ENCODE measurements around the gene TP53BP2. TPM values are rescaled to one million over a fixed set of nuclear protein-coding genes. Genes with fewer than 3 reads are reported as not detected.
"Not testable (repeated sequence)": the region's sequence is repeated elsewhere in the genome, so short reads cannot be mapped to it uniquely, and the experiment has no call there.

Gene TP53BP2
- total and polyA plus RNA-seq, 3 experiments from 2014 or later, result 16.5 to 59.6 (median 59.5) TPM

- Mint-ChIP-seq H3K27ac (no peak overlapping the region), H3K36me3 (no peaks in the 10 kb centered on the region), H3K4me1 (no peaks in the 10 kb centered on the region), H3K4me3 (no peak overlapping the region), H3K27me3 (peaks cover 7 to 53% of the 10 kb centered on the region in 2 donors), H3K9me3 (peaks cover 0 to 2% (median 0%) of the 10 kb centered on the region in 5 donors)
- H3K36me3 ChIP-seq (ENCODE audit: insufficient read depth, low read length), result no peaks in the 10 kb centered on the region
- no peak overlapping the region for H3K4me3 ChIP-seq (ENCODE audit: low read length)
- H3K4me1 ChIP-seq (ENCODE audit: insufficient read depth, low read length), result no peaks in the 10 kb centered on the region
- CTCF ChIA-PET, result no interaction called here
- H3K27me3 ChIP-seq (ENCODE audit: insufficient read depth, low read length, poor library complexity, severe bottlenecking), result no peaks in the 10 kb centered on the region
- no peak overlapping the region for H3K27ac ChIP-seq (ENCODE audit: low read depth, low read length)
- DNase-seq, result no peak
- POLR2A ChIA-PET, result no interaction called here
- H3K9me3 ChIP-seq (ENCODE audit: low read length), result no peaks in the 10 kb centered on the region
Observed at GRCh38 chr1:223877804-223878203, 32.1 kb upstream of the TP53BP2 start.

GRCh38 chr1:223876590-223876989 is 30.8 kb upstream of the TP53BP2 start:
- Histone ChIP-seq H3K27me3 (ENCODE audit: insufficient read depth, low read length, poor library complexity, severe bottlenecking) (no peaks in the 10 kb centered on the region), H3K9me3 (ENCODE audit: low read length) (no peaks in the 10 kb centered on the region), H3K4me3 (ENCODE audit: low read length) (no peak overlapping the region), H3K4me1 (ENCODE audit: insufficient read depth, low read length) (no peaks in the 10 kb centered on the region), H3K36me3 (ENCODE audit: insufficient read depth, low read length) (no peaks in the 10 kb centered on the region), H3K27ac (ENCODE audit: low read depth, low read length) (no peak overlapping the region)
- Mint-ChIP-seq H3K27ac (no peak overlapping the region), H3K27me3 (peaks cover 12 to 64% of the 10 kb centered on the region in 2 donors), H3K4me1 (no peaks in the 10 kb centered on the region), H3K9me3 (peaks cover 0 to 2% (median 0%) of the 10 kb centered on the region in 5 donors), H3K4me3 (no peak overlapping the region), H3K36me3 (no peaks in the 10 kb centered on the region)
- POLR2A ChIA-PET, result no interaction called here
- no peak for DNase-seq
- CTCF ChIA-PET, result no interaction called here

- Histone ChIP-seq H3K27me3 (ENCODE audit: insufficient read depth, low read length, poor library complexity, severe bottlenecking) (no peaks in the 10 kb centered on the region), H3K27ac (ENCODE audit: low read depth, low read length) (no peak overlapping the region), H3K4me1 (ENCODE audit: insufficient read depth, low read length) (no peaks in the 10 kb centered on the region), H3K4me3 (ENCODE audit: low read length) (no peak overlapping the region), H3K36me3 (ENCODE audit: insufficient read depth, low read length) (no peaks in the 10 kb centered on the region), H3K9me3 (ENCODE audit: low read length) (no peaks in the 10 kb centered on the region)
- H3K9me3 Mint-ChIP-seq, result peaks cover 0 to 2% (median 0%) of the 10 kb centered on the region in 5 donors
- ChIA-PET CTCF (interaction anchor here (1.0 kb wide), 1 partner anchor 31 kb away, joined by 3 read pairs; no protein-coding TSS in a partner anchor), POLR2A (no interaction called here)
- no peaks in the 10 kb centered on the region for H3K36me3 Mint-ChIP-seq
- no peak overlapping the region for H3K4me3 Mint-ChIP-seq
- H3K4me1 Mint-ChIP-seq, result no peaks in the 10 kb centered on the region
- DNase-seq, result no peak
- H3K27ac Mint-ChIP-seq, result no peak overlapping the region
- H3K27me3 Mint-ChIP-seq, result peaks cover 17 to 63% of the 10 kb centered on the region in 2 donors
Observed at GRCh38 chr1:223873044-223873443, 27.3 kb upstream of the TP53BP2 start.

GRCh38 chr1:223872308-223872901 is 26.7 kb upstream of the TP53BP2 start:
- no peak overlapping the region for H3K4me3 Mint-ChIP-seq
- DNase-seq, result no peak
- Histone ChIP-seq H3K27ac (ENCODE audit: low read depth, low read length) (no peak overlapping the region), H3K27me3 (ENCODE audit: insufficient read depth, low read length, poor library complexity, severe bottlenecking) (no peaks in the 10 kb centered on the region), H3K36me3 (ENCODE audit: insufficient read depth, low read length) (no peaks in the 10 kb centered on the region), H3K4me1 (ENCODE audit: insufficient read depth, low read length) (no peaks in the 10 kb centered on the region), H3K4me3 (ENCODE audit: low read length) (no peak overlapping the region), H3K9me3 (ENCODE audit: low read length) (no peaks in the 10 kb centered on the region)
- H3K9me3 Mint-ChIP-seq, result peaks cover 0 to 2% (median 0%) of the 10 kb centered on the region in 5 donors
- ChIA-PET POLR2A (no interaction called here), CTCF (no interaction called here)
- no peaks in the 10 kb centered on the region for H3K4me1 Mint-ChIP-seq
- H3K27me3 Mint-ChIP-seq, result peaks cover 17 to 60% of the 10 kb centered on the region in 2 donors
- no peaks in the 10 kb centered on the region for H3K36me3 Mint-ChIP-seq
- H3K27ac Mint-ChIP-seq, result no peak overlapping the region

- ChIA-PET CTCF (no interaction called here), POLR2A (no interaction called here)
- H3K9me3 ChIP-seq (ENCODE audit: low read length), result no peaks in the 10 kb centered on the region
- H3K4me1 ChIP-seq (ENCODE audit: insufficient read depth, low read length), result no peaks in the 10 kb centered on the region
- H3K27ac ChIP-seq (ENCODE audit: low read depth, low read length), result no peak overlapping the region
- no peaks in the 10 kb centered on the region for H3K4me1 Mint-ChIP-seq
- H3K36me3 ChIP-seq (ENCODE audit: insufficient read depth, low read length), result no peaks in the 10 kb centered on the region
- H3K27ac Mint-ChIP-seq, result peak overlapping the region in 1 of 8 donors; percentile 85
- H3K4me3 Mint-ChIP-seq, result peak overlapping the region in 4 of 7 donors; percentile 9 to 35 (median 16)
- H3K9me3 Mint-ChIP-seq, result peaks cover 0 to 2% (median 0%) of the 10 kb centered on the region in 5 donors
- no peaks in the 10 kb centered on the region for H3K36me3 Mint-ChIP-seq
- DNase-seq, result no peak
- no peak overlapping the region for H3K4me3 ChIP-seq (ENCODE audit: low read length)
- no peaks in the 10 kb centered on the region for H3K27me3 ChIP-seq (ENCODE audit: insufficient read depth, low read length, poor library complexity, severe bottlenecking)
- H3K27me3 Mint-ChIP-seq, result peaks cover 20 to 55% of the 10 kb centered on the region in 2 donors
Observed at GRCh38 chr1:223870617-223871574, 25.1 kb upstream of the TP53BP2 start.

GRCh38 chr1:223864599-223865368 is 19.0 kb upstream of the TP53BP2 start:
- H3K9me3 ChIP-seq (ENCODE audit: low read length); H3K9me3 Mint-ChIP-seq; H3K4me1 ChIP-seq (ENCODE audit: insufficient read depth, low read length); H3K4me3 ChIP-seq (ENCODE audit: low read length); H3K27ac ChIP-seq (ENCODE audit: low read depth, low read length); DNase-seq; H3K27me3 ChIP-seq (ENCODE audit: insufficient read depth, low read length, poor library complexity, severe bottlenecking); POLR2A ChIA-PET; H3K36me3 ChIP-seq (ENCODE audit: insufficient read depth, low read length); H3K4me1 Mint-ChIP-seq; H3K27ac Mint-ChIP-seq; H3K4me3 Mint-ChIP-seq; H3K36me3 Mint-ChIP-seq: not testable (repeated sequence)
- CTCF ChIA-PET, result interaction anchor here (1.6 kb wide), 1 partner anchor 15 kb away, joined by 3 read pairs; no protein-coding TSS in a partner anchor
- H3K27me3 Mint-ChIP-seq, result peaks cover 5 to 25% of the 10 kb centered on the region in 2 donors

- ChIA-PET CTCF (interaction anchor here (1.6 kb wide), 1 partner anchor 16 kb away, joined by 3 read pairs; no protein-coding TSS in a partner anchor), POLR2A (no interaction called here)
- Histone ChIP-seq H3K27ac (ENCODE audit: low read depth, low read length) (no peak overlapping the region), H3K4me1 (ENCODE audit: insufficient read depth, low read length) (no peaks in the 10 kb centered on the region), H3K36me3 (ENCODE audit: insufficient read depth, low read length) (no peaks in the 10 kb centered on the region), H3K4me3 (ENCODE audit: low read length) (no peak overlapping the region), H3K9me3 (ENCODE audit: low read length) (no peaks in the 10 kb centered on the region), H3K27me3 (ENCODE audit: insufficient read depth, low read length, poor library complexity, severe bottlenecking) (no peaks in the 10 kb centered on the region)
- Mint-ChIP-seq H3K4me1 (no peaks in the 10 kb centered on the region), H3K27ac (peak overlapping the region in 1 of 8 donors; percentile 9), H3K9me3 (peaks cover 0 to 2% (median 0%) of the 10 kb centered on the region in 5 donors), H3K27me3 (peaks cover 5 to 20% of the 10 kb centered on the region in 2 donors), H3K4me3 (no peak overlapping the region), H3K36me3 (peaks cover 0 to 2% (median 0%) of the 10 kb centered on the region in 3 donors)
- no peak for DNase-seq
Observed at GRCh38 chr1:223864084-223864483, 18.3 kb upstream of the TP53BP2 start.

Data from CD8-positive, alpha-beta memory T cell (primary cell).